PC-9 (cell line): Measurements from ENCODE around the gene PDSS1. TPM values are rescaled to one million over a fixed set of nuclear protein-coding genes. Genes with fewer than 3 reads are reported as not detected.
"Not testable (repeated sequence)": the region's sequence is repeated elsewhere in the genome, so short reads cannot be mapped to it uniquely, and the experiment has no call there.

Experiments used
- BruUV-seq: library from RNA; stranded (reverse); fragments of 400-500 nt; replicated peaks from 2 replicates; lab custom pipeline; 2021; lab: Mats Ljungman, UMichigan
- CTCF ChIA-PET: fragments of 300-600 bp; sonication (Branson Sonifier 250); formaldehyde crosslinking; loops from one replicate; lab custom pipeline; 2022; ENCODE audit warnings: antibody characterized with exemption; lab: Charles Lee
- POLR2A ChIA-PET: fragments of 300-600 bp; sonication (Branson Sonifier 250); formaldehyde crosslinking; loops from one replicate; lab custom pipeline; 2022; ENCODE audit warnings: antibody characterized with exemption; ENCODE audit not compliant: unreplicated experiment; lab: Charles Lee
- DNase-seq, 2 experiments: peaks; one replicate each; pipeline versions ENCODE4 v3.0.0 to v3.0.0-alpha.2; 2015 to 2022; ENCODE audit warnings: mixed read lengths in 1 of 2
- H2AFZ ChIP-seq: fragments of 200-600 bp; sonication (generic); 2 replicates; pipeline ENCODE4 v1.8.1; 2017; ENCODE audit warnings: antibody characterized with exemption
- H3F3A ChIP-seq: fragments of 200-600 bp; sonication (generic); 2 replicates; pipeline ENCODE4 v1.8.1; 2017; ENCODE audit warnings: antibody characterized with exemption, mild to moderate bottlenecking, low read depth; ENCODE audit not compliant: insufficient read depth
- H3K27ac ChIP-seq: fragments of 200-600 bp; sonication (generic); 2 replicates; pipeline ENCODE4 v1.6.1; 2016; ENCODE audit warnings: mixed run types
- H3K27me3 ChIP-seq: fragments of 200-600 bp; sonication (generic); 2 replicates; pipeline ENCODE4 v1.6.1; 2016; ENCODE audit warnings: low read depth, mixed run types; ENCODE audit not compliant: insufficient read depth
- H3K36me3 ChIP-seq: fragments of 200-600 bp; sonication (generic); 2 replicates; pipeline ENCODE4 v1.6.1; 2016; ENCODE audit warnings: low read depth, mixed run types
- H3K4me1 ChIP-seq: fragments of 200-600 bp; sonication (generic); replicated peaks from 2 replicates; pipeline ENCODE4 v1.6.1; 2016; ENCODE audit warnings: mixed run types; ENCODE audit not compliant: insufficient read depth
- H3K4me2 ChIP-seq: fragments of 200-600 bp; sonication (generic); 2 replicates; pipeline ENCODE4 v1.6.1; 2017; ENCODE audit warnings: mixed run types
- H3K4me3 ChIP-seq: fragments of 200-600 bp; sonication (generic); 2 replicates; pipeline ENCODE4 v1.6.1; 2016; ENCODE audit warnings: mixed run types
- H3K79me2 ChIP-seq: fragments of 200-600 bp; sonication (generic); 2 replicates; pipeline ENCODE4 v1.6.1; 2017; ENCODE audit warnings: low read depth, mixed run types
- H3K9me2 ChIP-seq: fragments of 200-600 bp; sonication (generic); 2 replicates; pipeline ENCODE4 v1.8.1; 2017; ENCODE audit warnings: mild to moderate bottlenecking; ENCODE audit not compliant: insufficient read depth
- H3K9me3 ChIP-seq: fragments of 200-600 bp; sonication (generic); 2 replicates; pipeline ENCODE4 v1.8.1; 2016; ENCODE audit warnings: low read depth; ENCODE audit not compliant: insufficient read depth
- H4K20me1 ChIP-seq: fragments of 200-600 bp; sonication (generic); 2 replicates; pipeline ENCODE4 v1.8.1; 2017; ENCODE audit not compliant: insufficient read depth
- CTCF ChIP-seq: fragments of 200-600 bp; sonication (generic); conservative IDR thresholded peaks from 2 replicates; pipeline ENCODE4 v1.6.1; 2017; ENCODE audit warnings: mixed run types, antibody characterized with exemption, mild to moderate bottlenecking, moderate library complexity
- EZH2 ChIP-seq: fragments of 200-600 bp; sonication (generic); IDR thresholded peaks from 2 replicates; pipeline ENCODE4 v1.8.0; 2017; ENCODE audit warnings: antibody characterized with exemption, low read depth
- intact Hi-C: fragments of 100-400 bp; cut with micrococcal nuclease; formaldehyde crosslinking; loops from one replicate; pipeline ENCODE4 v1.10.0; 2022; ENCODE audit not compliant: unreplicated experiment
- total RNA-seq: library from RNA; stranded (reverse); gene quantifications from 2 replicates; pipeline ENCODE4 v1.2.3, GENCODE V29; 2021

Gene PDSS1
- total RNA-seq, 1 experiment from 2014 or later = 5.6 TPM

- Histone ChIP-seq H3K4me1 (no peaks in the 10 kb centered on the region), H3F3A (no peaks in the 10 kb centered on the region), H3K9me2 (no peaks in the 10 kb centered on the region), H3K27ac (no peak overlapping the region), H3K79me2 (no peaks in the 10 kb centered on the region), H3K4me2 (no peak overlapping the region), H3K4me3 (no peak overlapping the region), H3K9me3 (no peaks in the 10 kb centered on the region), H3K36me3 (no peaks in the 10 kb centered on the region), H4K20me1 (no peaks in the 10 kb centered on the region), H2AFZ (no peak overlapping the region), H3K27me3 (no peaks in the 10 kb centered on the region)
- CTCF ChIA-PET = no interaction called here
- no peak for DNase-seq
- POLR2A ChIA-PET = interaction anchor here (0.6 kb wide), 1 partner anchor 1247 kb away, joined by 6 read pairs; no protein-coding TSS in a partner anchor
- intact Hi-C loops = no loop called here
- BruUV-seq = no TSS peak
- no peak for TF ChIP-seq EZH2
- TF ChIP-seq CTCF = no peak
Measured at GRCh38 chr10:26685441-26685840, 12.1 kb upstream of the PDSS1 start.

- POLR2A ChIA-PET = no interaction called here
- no peaks in the 10 kb centered on the region for H3K4me1 ChIP-seq
- no peak overlapping the region for H3K4me3 ChIP-seq
- BruUV-seq = no TSS peak
- H3K36me3 ChIP-seq = no peaks in the 10 kb centered on the region
- no peak overlapping the region for H3K27ac ChIP-seq
- no peak for TF ChIP-seq EZH2
- TF ChIP-seq CTCF = no peak
- H3K9me2 ChIP-seq = no peaks in the 10 kb centered on the region
- DNase-seq = no peak
- no peak overlapping the region for H3K4me2 ChIP-seq
- CTCF ChIA-PET = no interaction called here
- H4K20me1 ChIP-seq = no peaks in the 10 kb centered on the region
- intact Hi-C loops = no loop called here
- H3K27me3 ChIP-seq = no peaks in the 10 kb centered on the region
- H3F3A ChIP-seq = no peaks in the 10 kb centered on the region
- H3K9me3 ChIP-seq = no peaks in the 10 kb centered on the region
- H2AFZ ChIP-seq = no peak overlapping the region
- no peaks in the 10 kb centered on the region for H3K79me2 ChIP-seq
Measured at GRCh38 chr10:26689399-26689798, 8.1 kb upstream of the PDSS1 start.

GRCh38 chr10:26690731-26691475 is 6.6 kb upstream of the PDSS1 start:
- H3F3A ChIP-seq = no peaks in the 10 kb centered on the region
- BruUV-seq = no TSS peak
- H3K4me2 ChIP-seq = no peak overlapping the region
- no peaks in the 10 kb centered on the region for H3K9me2 ChIP-seq
- no peaks in the 10 kb centered on the region for H3K9me3 ChIP-seq
- no peaks in the 10 kb centered on the region for H3K79me2 ChIP-seq
- H3K4me1 ChIP-seq = no peaks in the 10 kb centered on the region
- intact Hi-C loops = no loop called here
- H2AFZ ChIP-seq = no peak overlapping the region
- ChIA-PET CTCF (no interaction called here), POLR2A (no interaction called here)
- DNase-seq = no peak
- no peaks in the 10 kb centered on the region for H4K20me1 ChIP-seq
- no peaks in the 10 kb centered on the region for H3K36me3 ChIP-seq
- H3K27ac ChIP-seq = no peak overlapping the region
- TF ChIP-seq CTCF = no peak
- TF ChIP-seq EZH2 = no peak
- no peak overlapping the region for H3K4me3 ChIP-seq
- no peaks in the 10 kb centered on the region for H3K27me3 ChIP-seq

GRCh38 chr10:26694536-26694935 is 3.0 kb upstream of the PDSS1 start:
- H3K27ac ChIP-seq, BruUV-seq, H4K20me1 ChIP-seq, CTCF ChIA-PET, POLR2A ChIA-PET, H3K9me2 ChIP-seq, H3K4me3 ChIP-seq, H3K4me2 ChIP-seq, DNase-seq, H2AFZ ChIP-seq, H3K4me1 ChIP-seq, intact Hi-C loops, H3F3A ChIP-seq, H3K27me3 ChIP-seq, H3K9me3 ChIP-seq, H3K36me3 ChIP-seq: not testable (repeated sequence)
- H3K79me2 ChIP-seq = peaks cover 16% of the 10 kb centered on the region
